GM18498 (cell line): ENCODE data around the gene COL6A3.

Source experiments
- ATAC-seq: cut with Tn5 transposase; IDR thresholded peaks from one replicate; pipeline ENCODE4 v1.9.1; 2021; ENCODE audit warnings: mild to moderate bottlenecking, moderate library complexity; ENCODE audit not compliant: unreplicated experiment

Gene COL6A3

GRCh38 chr2:237350597-237350996 lies 63.4 kb downstream of the COL6A3 start:
- ATAC-seq = no peak

- no peak for ATAC-seq
Measured at GRCh38 chr2:237350070-237350469, 63.9 kb downstream of the COL6A3 start.

- ATAC-seq = no peak
Measured at GRCh38 chr2:237348281-237348865, 65.6 kb downstream of the COL6A3 start.

- no peak for ATAC-seq
Measured at GRCh38 chr2:237345891-237346640, 67.9 kb downstream of the COL6A3 start.

- ATAC-seq = no peak
Measured at GRCh38 chr2:237345411-237345810, 68.6 kb downstream of the COL6A3 start.

GRCh38 chr2:237344942-237345341 lies 69.0 kb downstream of the COL6A3 start:
- no peak for ATAC-seq

- ATAC-seq = no peak
Measured at GRCh38 chr2:237343993-237344392, 70.0 kb downstream of the COL6A3 start.

- no peak for ATAC-seq
Measured at GRCh38 chr2:237341872-237342271, 72.1 kb downstream of the COL6A3 start.

GRCh38 chr2:237337586-237337985 lies 76.4 kb downstream of the COL6A3 start:
- no peak for ATAC-seq

GRCh38 chr2:237336131-237336530 lies 77.8 kb downstream of the COL6A3 start:
- ATAC-seq = no peak

- ATAC-seq = no peak
Measured at GRCh38 chr2:237333748-237334147, 80.2 kb downstream of the COL6A3 start.

- no peak for ATAC-seq
Measured at GRCh38 chr2:237330541-237330940, 83.4 kb downstream of the COL6A3 start.

- ATAC-seq = no peak
Measured at GRCh38 chr2:237327175-237327950, 86.6 kb downstream of the COL6A3 start.

- no peak for ATAC-seq
Measured at GRCh38 chr2:237326266-237327171, 87.4 kb downstream of the COL6A3 start.

GRCh38 chr2:237324837-237325236 lies 89.1 kb downstream of the COL6A3 start:
- ATAC-seq = no peak

GRCh38 chr2:237324405-237324831 lies 89.5 kb downstream of the COL6A3 start:
- no peak for ATAC-seq

- no peak for ATAC-seq
Measured at GRCh38 chr2:237323656-237324055, 90.3 kb downstream of the COL6A3 start.

- peak; percentile 45 for ATAC-seq
Measured at GRCh38 chr2:237322564-237322963, 91.4 kb downstream of the COL6A3 start.

GRCh38 chr2:237321746-237322145 lies 92.2 kb downstream of the COL6A3 start:
- no peak for ATAC-seq

- ATAC-seq = no peak
Measured at GRCh38 chr2:237320801-237321560, 93.0 kb downstream of the COL6A3 start.
